Measurements from ENCODE around the gene CDH13.

The CDH13 gene

DNA sequence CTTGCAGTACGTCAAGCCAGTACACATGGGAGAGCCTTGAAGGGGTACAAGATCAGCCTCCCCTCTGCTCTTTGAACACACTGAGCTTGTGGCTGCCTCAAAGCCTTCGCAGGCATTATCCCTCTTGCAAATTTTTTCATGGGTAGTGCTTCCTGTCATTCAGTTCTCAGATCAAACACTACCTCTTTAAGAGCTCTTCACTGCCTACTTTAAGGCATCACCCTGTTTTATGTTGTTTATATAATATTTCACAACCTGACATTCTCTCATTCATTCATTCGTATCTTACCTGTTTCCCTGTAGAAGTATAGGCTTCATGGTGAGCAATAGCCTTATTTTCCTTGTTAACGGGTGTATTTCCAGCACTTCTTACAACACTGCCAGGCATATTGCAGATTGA is 269.1 kb downstream of the CDH13 start:
- TF ChIP-seq, protein P1, sequence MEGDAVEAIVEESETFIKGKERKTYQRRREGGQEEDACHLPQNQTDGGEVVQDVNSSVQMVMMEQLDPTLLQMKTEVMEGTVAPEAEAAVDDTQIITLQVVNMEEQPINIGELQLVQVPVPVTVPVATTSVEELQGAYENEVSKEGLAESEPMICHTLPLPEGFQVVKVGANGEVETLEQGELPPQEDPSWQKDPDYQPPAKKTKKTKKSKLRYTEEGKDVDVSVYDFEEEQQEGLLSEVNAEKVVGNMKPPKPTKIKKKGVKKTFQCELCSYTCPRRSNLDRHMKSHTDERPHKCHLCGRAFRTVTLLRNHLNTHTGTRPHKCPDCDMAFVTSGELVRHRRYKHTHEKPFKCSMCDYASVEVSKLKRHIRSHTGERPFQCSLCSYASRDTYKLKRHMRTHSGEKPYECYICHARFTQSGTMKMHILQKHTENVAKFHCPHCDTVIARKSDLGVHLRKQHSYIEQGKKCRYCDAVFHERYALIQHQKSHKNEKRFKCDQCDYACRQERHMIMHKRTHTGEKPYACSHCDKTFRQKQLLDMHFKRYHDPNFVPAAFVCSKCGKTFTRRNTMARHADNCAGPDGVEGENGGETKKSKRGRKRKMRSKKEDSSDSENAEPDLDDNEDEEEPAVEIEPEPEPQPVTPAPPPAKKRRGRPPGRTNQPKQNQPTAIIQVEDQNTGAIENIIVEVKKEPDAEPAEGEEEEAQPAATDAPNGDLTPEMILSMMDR (conservative IDR thresholded peaks at IDR 0.05; ENCODE audit: low read length): no peak
- no peak overlapping the region for H3K4me3 ChIP-seq (ENCODE audit: low read length)
- DNase-seq (ENCODE audit: low read depth): no peak

DNA sequence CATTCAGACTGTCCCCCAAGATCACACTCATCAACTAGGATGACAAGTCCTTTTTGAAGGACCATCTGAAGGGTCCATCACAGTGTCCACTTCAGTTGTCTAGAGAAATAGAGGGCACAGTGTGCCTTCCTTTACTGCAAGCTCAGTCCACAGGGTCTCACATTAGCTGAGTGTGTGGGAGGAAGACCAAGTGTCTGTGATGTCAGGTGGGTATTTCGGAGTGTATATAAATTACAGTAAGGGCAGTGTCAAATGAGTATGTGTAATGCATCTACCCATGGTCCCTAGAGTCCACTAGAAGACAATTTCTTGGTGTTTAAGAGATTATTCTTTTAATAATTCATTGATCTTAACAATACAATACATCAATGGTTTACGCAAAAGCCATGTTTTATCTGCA is 272.2 kb downstream of the CDH13 start:
- no peak for DNase-seq (ENCODE audit: low read depth)
- H3K4me3 ChIP-seq (ENCODE audit: low read length): no peak overlapping the region
- TF ChIP-seq, protein P1 (conservative IDR thresholded peaks at IDR 0.05; ENCODE audit: low read length): no peak

DNA sequence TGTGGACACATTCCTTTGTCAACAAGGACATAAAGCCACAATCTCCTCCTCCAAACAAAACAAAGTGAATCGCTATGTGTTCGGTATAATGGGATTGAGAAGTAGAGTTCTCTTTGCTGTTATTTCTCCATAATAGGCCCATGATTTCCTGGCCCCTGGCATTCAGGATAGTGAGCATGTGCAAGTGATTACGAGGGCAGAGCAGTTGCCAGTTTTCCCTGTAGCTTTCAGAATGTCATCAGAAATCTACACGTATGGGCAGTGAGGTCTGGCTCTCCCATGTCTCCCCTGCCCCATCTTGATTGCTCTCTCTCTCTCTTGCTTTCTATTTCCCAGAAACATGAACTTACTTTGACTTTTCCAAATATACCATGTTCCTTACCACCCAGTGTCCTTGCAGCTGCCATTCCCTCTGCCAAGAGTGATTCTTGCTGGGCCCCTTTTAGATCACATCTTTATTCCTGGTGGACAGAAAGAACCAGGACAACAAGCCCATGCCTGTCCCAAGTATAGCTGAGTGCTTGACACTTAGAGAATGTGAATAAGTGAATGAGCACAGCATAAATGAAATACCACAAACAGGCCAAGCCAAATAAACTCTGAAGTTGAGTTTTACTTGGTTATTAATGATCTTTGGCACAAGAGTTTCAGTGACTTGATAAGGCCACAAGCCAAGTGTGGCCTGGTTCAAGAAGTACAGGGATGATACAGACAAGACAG is 273.1 kb downstream of the CDH13 start:
- no peak overlapping the region for H3K4me3 ChIP-seq (ENCODE audit: low read length)
- DNase-seq (ENCODE audit: low read depth): peak; percentile 50
- TF ChIP-seq, protein P1 (conservative IDR thresholded peaks at IDR 0.05; ENCODE audit: low read length): no peak

DNA sequence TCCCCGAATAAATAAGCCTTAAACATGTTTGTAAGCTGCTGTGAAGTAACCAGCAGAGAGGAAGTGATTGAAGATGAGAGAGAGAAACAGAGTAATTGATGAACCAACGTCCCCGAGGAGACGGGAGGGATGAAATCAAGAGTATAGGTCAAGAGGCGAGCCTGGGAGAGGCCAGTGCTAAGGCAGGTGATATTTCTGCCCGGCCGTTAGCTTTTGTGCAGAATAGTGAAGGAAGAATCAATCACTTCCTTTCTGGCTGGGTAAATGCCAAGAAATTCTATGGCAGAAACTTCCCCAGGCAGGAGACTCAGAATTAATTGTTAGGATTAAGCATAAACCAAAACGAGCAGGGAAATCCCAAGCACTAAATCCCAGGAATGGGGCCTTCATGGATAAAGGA is 273.8 kb downstream of the CDH13 start:
- H3K4me3 ChIP-seq (ENCODE audit: low read length): no peak overlapping the region
- TF ChIP-seq, protein P1 (conservative IDR thresholded peaks at IDR 0.05; ENCODE audit: low read length): no peak
- DNase-seq (ENCODE audit: low read depth): no peak

DNA sequence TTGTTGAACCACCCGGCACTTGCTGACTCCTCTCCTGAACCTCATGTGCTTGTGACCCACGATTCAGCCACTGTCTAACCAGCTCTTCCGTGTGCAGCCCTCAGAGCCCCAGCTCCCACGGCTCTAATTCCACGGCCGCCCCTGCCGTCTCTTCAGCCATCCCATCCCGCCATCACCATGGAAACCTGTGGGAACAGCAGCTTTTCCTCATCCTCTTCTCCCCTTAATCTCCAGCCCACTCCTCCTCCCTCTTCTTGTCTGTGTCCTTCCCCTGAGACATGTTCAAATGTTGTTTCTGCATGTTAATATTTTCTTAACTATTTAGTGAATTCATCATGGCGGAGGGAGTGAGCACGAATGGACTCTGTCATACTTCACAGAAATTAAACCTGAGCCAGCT is 285.2 kb downstream of the CDH13 start:
- H3K4me3 ChIP-seq (ENCODE audit: low read length): no peak overlapping the region
- TF ChIP-seq, protein P1 (conservative IDR thresholded peaks at IDR 0.05; ENCODE audit: low read length): no peak
- no peak for DNase-seq (ENCODE audit: low read depth)

DNA sequence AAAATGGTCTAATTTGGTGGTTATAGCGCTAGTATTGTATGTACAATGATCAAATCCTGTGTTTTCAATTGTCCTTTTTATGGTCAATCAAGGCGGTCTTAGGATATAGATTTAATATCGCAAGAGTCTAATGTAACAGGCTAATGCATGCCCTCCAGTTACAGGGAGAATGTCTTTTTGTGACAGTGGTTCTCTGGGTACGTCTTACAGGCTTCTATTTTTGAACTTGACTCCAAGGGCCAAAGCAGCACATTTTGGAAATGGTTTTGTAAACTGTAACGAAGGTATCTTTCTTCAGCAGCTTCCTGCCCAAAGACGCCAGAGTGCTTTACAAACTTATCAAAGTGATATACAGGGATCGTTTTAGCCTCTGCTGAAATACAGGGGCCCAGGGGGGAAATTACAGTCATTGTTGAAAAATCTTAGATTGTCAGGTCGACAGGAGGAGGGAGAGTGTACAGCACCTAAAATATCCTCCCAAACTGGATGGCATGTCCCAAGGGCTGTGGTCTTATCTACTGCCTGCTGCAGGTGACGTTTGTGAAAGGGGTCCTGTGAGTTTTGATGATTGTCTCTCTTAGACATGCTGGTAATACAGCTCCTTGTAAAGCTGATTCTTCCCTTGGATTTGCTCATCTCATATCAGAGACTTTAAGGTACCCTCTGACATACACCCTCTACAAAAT is 288.5 kb downstream of the CDH13 start:
- H3K4me3 ChIP-seq (ENCODE audit: low read length): no peak overlapping the region
- TF ChIP-seq, protein P1 (conservative IDR thresholded peaks at IDR 0.05; ENCODE audit: low read length): no peak
- no peak for DNase-seq (ENCODE audit: low read depth)
